NOMO-1 (cell line): Measurements from ENCODE around the gene PIERCE2.
"Not testable (repeated sequence)": the region's sequence is repeated elsewhere in the genome, so short reads cannot be mapped to it uniquely, and the experiment has no call there.

ENCODE experiments used
- DNase-seq, 2 experiments: peaks; one replicate each; lab custom pipeline; 2025; ENCODE audit not compliant: unreplicated experiment in 2 of 2; lab: John Stamatoyannopoulos, UW

The PIERCE2 gene

GRCh38 chr15:55408012-55408928 lies at the start of gene PIERCE2, which contains the start of gene CCPG1:
TSS of gene PIERCE2 (plus strand) at chr15:55408495. CDS start at chr15:55408769, 274 bp downstream.
TSS of gene CCPG1 (minus strand) at chr15:55408359. CDS start at chr15:55389424, 18,935 bp downstream.
- peak; percentile 89 to 96 for DNase-seq

DNA sequence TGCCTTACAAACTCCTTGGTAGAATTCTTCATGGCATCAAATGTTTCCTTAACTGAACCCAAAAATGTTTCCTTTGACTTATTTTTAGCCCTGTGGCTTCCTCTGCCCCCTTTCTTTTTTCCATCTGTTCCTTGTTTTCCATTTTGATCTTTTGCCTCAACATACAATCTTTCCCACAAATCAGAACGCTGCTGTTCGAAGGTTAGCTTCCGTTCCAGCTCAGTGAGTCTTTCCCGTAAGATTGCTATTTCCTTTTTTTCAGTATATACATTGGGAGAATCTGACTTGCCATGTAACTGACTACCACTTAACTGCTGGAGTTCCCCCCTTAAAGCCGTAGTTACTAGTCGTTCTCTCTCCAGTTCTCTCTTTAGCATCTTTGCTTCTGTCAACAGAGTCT lies 48.0 kb upstream of the PIERCE2 start:
- no peak for DNase-seq

- no peak for DNase-seq
Observed at GRCh38 chr15:55361048-55361447, 47.2 kb upstream of the PIERCE2 start.

DNA sequence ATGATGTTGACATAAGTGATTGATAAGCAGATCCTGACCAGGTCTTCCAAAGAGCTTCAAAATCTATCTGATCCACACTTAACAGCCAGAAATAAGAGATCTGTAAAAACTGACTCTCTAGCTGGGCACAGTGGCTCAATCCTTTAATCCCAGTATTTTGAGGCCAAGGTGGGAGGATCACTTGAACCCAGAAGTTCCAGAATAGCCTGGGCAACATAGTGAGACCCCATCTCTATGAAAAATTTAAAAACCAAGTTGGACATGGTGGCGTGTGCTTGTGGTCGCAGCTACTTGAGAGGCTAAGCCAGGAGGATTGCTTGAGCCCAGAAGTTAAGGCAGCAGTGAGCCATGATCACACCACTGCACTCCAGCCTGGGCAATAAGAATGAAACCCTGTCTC lies 45.7 kb upstream of the PIERCE2 start:
- DNase-seq = no peak

DNA sequence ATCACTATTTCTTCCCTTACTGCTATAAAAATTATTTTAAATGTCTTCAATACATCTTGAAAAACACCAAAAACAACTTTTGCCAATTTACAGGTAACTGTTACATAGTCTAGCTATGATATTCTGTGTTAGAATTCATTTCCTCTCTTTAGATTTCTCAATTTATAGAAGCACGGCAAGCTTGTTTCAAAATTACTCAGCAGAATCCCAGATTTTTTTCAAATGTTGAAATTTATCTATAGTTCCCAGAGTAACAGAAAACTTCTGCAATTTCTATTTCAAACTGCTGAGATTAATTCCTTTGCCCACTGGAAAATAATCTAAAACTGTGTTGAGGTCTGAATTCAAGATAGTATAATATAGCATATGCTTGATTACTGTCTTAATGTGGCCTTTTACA lies 41.3 kb upstream of the PIERCE2 start:
- peak in 1 of 2 experiments; percentile 14 for DNase-seq

DNA sequence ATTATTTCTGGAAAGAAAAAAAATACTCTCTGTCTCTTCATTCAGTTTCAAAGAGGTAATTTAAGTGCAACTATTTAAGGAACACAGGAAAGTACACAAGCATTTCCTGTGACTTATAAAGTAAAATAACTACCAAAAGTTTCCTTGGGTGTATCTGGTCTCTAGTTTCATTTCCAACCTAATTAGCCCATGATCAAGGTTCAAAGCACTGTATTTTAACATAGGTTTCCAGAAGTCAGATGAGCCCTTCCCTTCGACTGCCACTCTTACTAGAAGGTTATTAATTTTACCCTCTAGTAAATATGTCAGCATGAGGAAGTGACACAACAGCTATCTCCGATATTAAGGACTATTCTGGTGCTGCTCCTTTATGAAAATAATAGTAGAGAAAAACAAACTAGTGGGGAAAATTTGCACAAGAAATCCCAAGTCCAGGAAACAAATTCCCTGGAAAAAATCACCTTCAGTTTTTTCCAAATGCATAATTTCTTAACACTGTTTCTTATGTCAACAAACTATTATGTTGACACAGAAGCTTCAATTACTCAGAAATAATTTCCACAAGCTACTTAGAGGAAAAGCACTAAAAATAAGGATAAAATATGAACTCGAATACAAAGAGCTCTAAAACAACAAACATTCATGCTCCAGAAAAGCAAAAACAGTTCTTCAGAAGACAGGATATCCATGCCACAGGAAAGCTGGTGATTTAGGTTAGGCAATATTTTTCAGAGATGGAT lies 35.4 kb upstream of the PIERCE2 start:
- DNase-seq = peak; percentile 23 to 48

GRCh38 chr15:55379095-55379494 lies 29.2 kb upstream of the PIERCE2 start:
- DNase-seq = no peak

DNA sequence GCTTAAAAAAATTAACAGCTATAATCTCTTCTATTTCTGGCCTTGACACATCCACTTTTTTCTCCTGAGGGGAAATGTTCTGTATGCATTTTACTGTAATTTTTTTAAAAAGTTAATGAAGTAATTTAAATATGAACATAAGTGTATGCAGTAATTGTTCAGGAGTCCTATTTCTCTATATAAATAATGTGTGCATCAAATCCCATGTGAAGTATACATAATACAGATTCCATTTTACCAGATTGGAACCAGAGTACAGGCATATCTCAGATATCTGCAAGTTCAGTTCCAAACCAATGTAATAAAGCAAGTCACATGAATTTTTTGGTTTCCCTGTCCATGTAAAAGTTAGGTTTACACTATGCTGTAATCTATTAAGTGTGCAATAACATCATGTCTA lies 26.7 kb upstream of the PIERCE2 start:
- DNase-seq = no peak

- DNase-seq = no peak
Observed at GRCh38 chr15:55383687-55384086, 24.6 kb upstream of the PIERCE2 start.

DNA sequence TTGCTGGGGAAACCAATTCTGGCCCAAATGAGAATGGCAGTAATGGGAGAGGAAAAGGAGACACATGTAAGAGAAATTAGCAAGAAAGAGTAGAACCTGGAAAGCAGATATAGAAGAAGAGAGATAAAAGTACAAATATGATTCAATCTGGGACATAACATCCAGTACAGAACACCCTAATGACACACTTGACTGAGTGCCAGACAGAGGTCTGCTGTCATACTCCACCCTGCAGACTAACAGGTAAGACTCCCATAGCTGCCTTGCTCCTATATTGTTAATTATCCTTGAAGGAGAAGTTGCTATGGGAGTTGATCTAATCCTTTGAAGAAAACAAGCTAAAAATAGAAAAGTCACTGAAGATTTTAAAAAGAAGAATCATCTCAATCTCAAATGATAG lies 21.3 kb upstream of the PIERCE2 start:
- no peak for DNase-seq

DNA sequence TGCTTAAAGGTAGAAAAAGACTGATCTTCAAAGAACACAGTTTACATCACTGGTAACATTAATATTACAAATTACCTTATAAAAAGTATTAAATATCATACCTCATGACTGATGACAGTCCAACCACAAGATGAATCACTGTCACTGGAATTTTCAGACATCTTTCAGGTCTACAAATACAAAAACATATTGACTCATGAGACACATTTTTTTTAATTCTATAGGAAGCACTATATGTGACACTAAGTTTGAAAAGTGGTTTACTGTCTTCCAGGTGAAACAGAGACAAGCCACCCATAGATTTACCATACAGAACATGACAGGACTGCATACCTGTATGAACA lies 19.1 kb upstream of the PIERCE2 start:
- DNase-seq = no peak

DNA sequence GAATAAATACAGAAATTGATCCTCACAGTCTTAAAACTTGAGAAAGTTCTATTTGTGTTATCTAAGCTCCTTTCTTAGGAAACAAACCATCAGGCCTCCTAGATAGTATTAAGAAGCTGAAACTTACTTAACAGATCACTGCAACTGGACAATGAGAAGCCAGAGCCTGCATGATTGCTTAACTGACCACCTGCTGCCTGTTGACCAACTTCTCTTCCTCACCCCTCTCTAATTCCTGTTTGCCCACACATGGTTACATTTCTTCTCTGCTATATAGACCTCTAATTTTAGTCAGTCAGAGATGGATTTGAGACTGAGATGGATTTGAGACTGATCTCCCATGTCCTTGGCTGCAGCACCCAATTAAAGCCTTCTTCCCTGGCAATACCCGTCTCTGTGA lies 13.6 kb upstream of the PIERCE2 start:
- peak; percentile 39 to 49 for DNase-seq

- no peak for DNase-seq
Observed at GRCh38 chr15:55398243-55398642, 10.1 kb upstream of the PIERCE2 start.

DNA sequence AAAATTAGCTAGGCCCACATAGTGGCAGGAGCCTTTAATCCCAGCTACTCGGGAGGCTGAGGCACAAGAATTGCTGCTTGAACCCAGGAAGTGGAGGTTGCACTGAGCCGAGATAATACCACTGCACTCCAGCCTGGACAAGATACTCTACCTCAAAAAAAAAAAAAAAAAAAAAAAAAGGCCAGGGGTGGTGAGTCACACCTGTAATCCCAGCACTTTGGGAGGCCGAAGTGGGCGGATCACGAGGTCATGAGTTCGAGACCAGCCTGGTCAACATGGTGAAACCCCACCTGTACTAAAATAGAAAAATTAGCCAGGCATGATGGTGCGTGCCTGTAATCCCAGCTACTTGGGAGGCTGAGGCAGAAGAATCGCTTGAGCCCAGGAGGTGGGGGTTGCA lies 8.2 kb upstream of the PIERCE2 start:
- not testable (repeated sequence) for DNase-seq

GRCh38 chr15:55401786-55402246 lies 6.5 kb upstream of the PIERCE2 start:
- DNase-seq = no peak

DNA sequence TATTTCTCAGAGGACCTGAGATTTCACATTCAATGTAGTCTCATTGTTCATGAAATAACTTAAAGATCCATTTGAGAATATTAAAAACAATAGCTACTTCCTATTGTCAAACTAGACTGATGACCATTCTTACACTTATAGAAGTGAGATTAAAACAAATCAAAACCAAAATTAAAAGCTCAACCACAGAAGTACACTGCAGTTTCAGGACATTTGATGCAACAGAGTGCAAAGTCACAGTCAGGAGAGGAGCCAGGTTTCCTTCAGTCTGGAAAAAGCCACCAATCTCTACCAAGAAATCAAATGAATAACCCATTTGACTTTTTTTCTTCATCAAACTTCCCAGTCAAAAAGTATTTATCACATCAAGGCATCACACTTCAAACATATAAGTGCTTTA lies 5.6 kb upstream of the PIERCE2 start:
- no peak for DNase-seq

GRCh38 chr15:55403531-55403930 lies 4.8 kb upstream of the PIERCE2 start:
- peak; percentile 62 to 98 for DNase-seq

DNA sequence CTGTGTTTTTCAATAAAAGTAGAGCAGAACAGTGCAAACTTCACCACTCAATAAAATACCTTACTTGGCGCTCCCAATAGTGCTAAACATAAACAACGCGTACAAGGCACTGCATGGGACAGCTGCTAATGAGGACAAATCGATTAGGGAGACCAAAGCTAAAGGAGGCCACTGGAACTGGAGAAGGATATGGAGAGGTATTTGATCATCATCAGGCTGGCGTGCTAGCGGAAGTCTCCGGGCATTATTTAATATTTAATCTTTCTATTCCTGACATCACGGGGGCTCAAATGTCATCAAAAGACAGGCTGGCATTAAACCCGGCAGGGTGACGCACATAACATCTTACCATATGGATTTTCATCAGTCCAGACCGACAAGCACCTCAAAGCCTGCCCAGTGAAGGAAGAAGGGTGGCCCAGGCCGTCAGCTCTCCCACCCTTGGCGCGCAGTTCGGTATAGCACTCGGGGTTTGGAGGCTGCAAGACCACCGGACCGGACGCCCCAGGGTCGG lies 740 bp upstream of the PIERCE2 start:
- DNase-seq = peak in 1 of 2 experiments; percentile 49

DNA sequence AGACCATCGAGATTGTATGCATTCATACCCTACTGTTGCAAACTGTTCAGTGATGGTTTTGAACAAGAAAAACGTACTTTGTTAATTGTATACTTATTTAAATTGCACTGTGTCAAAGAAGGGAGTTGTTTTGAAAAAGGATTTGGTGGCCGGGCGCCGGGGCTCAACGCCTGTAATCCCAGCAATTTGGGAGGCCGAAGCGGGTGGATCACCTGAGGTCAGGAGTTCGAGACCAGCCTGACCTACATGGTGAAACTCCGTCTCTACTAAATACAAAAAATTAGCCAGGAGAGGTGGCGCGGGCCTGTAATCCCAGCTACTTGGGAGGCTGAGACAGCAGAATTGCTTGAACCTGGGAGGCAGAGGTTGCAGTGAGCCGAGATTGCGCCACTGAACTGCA lies 681 bp downstream of the PIERCE2 start:
- DNase-seq = not testable (repeated sequence)

DNA sequence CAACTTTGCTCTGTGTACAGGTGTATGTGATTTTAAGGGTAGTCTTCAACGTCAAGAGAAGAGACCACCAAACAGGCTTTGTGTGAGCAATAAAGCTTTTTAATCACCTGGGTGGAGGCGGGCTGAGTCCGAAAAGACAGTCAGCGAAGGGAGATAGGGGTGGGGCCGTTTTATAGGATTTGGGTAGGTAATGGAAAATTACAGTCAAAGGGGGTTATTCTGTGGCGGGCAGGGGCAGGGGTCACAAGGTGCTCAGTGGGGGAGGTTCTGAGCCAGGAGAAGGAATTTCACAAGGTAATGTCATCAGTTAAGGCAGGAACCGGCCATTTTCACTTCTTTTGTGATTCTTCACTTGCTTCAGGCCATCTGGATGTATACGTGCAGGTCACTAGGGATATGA lies 9.4 kb downstream of the PIERCE2 start:
- not testable (repeated sequence) for DNase-seq

DNA sequence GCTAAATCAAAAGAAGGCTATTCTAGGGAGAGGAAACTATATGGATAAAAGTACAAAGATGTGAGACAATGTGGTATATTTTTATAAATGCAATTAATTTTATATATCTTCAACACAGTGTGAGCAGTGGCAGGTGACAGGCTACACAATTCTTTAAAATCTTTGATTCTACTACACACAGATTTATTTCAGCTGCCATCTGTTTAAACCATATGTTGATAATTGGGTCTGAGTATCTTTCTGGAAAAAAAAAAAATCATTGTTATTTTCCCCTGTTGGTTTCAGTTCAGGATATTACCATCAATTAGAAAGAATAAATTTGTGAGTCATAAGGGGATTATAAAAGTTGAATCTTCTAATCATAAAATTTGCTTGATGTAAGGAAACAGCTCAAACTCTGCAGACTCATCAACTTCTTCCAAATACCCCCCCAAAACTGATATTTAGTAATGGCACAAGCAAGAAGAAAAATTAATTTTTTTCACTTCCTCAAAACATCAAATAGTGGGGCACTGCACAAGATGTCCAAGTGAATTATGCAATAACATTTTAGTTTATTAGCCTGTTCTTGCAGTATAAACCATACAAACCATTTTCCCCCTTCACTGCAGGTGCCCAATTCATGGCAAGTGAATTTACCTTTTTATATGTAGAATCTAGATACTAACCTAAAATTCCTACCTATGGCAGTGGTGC lies 12.0 kb downstream of the PIERCE2 start:
- peak in 1 of 2 experiments; percentile 36 for DNase-seq
